Measurements from ENCODE around the gene SFXN1.
"Not testable (repeated sequence)": the region's sequence is repeated elsewhere in the genome, so short reads cannot be mapped to it uniquely, and the experiment has no call there.

SFXN1 gene

GRCh38 chr5:175478384-175479124, at the start of gene SFXN1:
Gene SFXN1, plus strand, starts transcription at chr5:175478560. Its CDS starts 13,544 bp downstream, at chr5:175492104.
- DNase-seq = peak; percentile 11

- DNase-seq = no peak
Measured at GRCh38 chr5:175434800-175435199, 43.6 kb upstream of the SFXN1 start.

- no peak for DNase-seq
Measured at GRCh38 chr5:175436359-175436758, 42.0 kb upstream of the SFXN1 start.

- no peak for DNase-seq
Measured at GRCh38 chr5:175438234-175438857, 40.0 kb upstream of the SFXN1 start.

- no peak for DNase-seq
Measured at GRCh38 chr5:175443514-175444059, 34.8 kb upstream of the SFXN1 start.

- DNase-seq = no peak
Measured at GRCh38 chr5:175444060-175444904, 34.1 kb upstream of the SFXN1 start, which contains the start of gene DRD1. Gene DRD1, minus strand, starts transcription at chr5:175444182. Its CDS starts 1,083 bp downstream, at chr5:175443099.

- DNase-seq = no peak
Measured at GRCh38 chr5:175444905-175445456, 33.4 kb upstream of the SFXN1 start.

GRCh38 chr5:175446378-175446777, 32.0 kb upstream of the SFXN1 start:
- DNase-seq = not testable (repeated sequence)

- no peak for DNase-seq
Measured at GRCh38 chr5:175447571-175447970, 30.8 kb upstream of the SFXN1 start.

- no peak for DNase-seq
Measured at GRCh38 chr5:175448276-175448675, 30.1 kb upstream of the SFXN1 start.

- DNase-seq = peak; percentile 27
Measured at GRCh38 chr5:175452166-175452565, 26.2 kb upstream of the SFXN1 start.

- not testable (repeated sequence) for DNase-seq
Measured at GRCh38 chr5:175454338-175454737, 24.0 kb upstream of the SFXN1 start.

- DNase-seq = no peak
Measured at GRCh38 chr5:175456105-175456742, 22.1 kb upstream of the SFXN1 start.

- DNase-seq = no peak
Measured at GRCh38 chr5:175457466-175457865, 20.9 kb upstream of the SFXN1 start.

- no peak for DNase-seq
Measured at GRCh38 chr5:175460126-175460525, 18.2 kb upstream of the SFXN1 start.

- no peak for DNase-seq
Measured at GRCh38 chr5:175460552-175460951, 17.8 kb upstream of the SFXN1 start.

GRCh38 chr5:175461370-175461769, 17.0 kb upstream of the SFXN1 start:
- no peak for DNase-seq

- peak; percentile 66 for DNase-seq
Measured at GRCh38 chr5:175463641-175464040, 14.7 kb upstream of the SFXN1 start.

- peak; percentile 66 for DNase-seq
Measured at GRCh38 chr5:175464074-175464941, 14.1 kb upstream of the SFXN1 start.

GRCh38 chr5:175464942-175465233, 13.5 kb upstream of the SFXN1 start:
- no peak for DNase-seq

GRCh38 chr5:175465282-175465681, 13.1 kb upstream of the SFXN1 start:
- DNase-seq = no peak
